Neural cell (in vitro differentiated cells): ENCODE results near the gene WDR12. TPM values are rescaled to one million over a fixed set of nuclear protein-coding genes. Genes with fewer than 3 reads are reported as not detected.

ENCODE experiments used
- H2AFZ ChIP-seq: fragments of 200-600, 300-800 bp; sonication (generic), shearing (Covaris generic); 2 replicates; pipeline ENCODE4 v1.6.0; 2014; ENCODE audit warnings: low read depth, mild to moderate bottlenecking, antibody characterized with exemption, low read length, moderate library complexity
- H3F3A ChIP-seq: fragments of 200-600 bp; shearing (Covaris generic); 2 replicates; pipeline ENCODE4 v1.6.1; 2016; ENCODE audit warnings: mild to moderate bottlenecking, moderate library complexity, mixed read lengths, antibody characterized with exemption, low read length; ENCODE audit not compliant: insufficient read depth, poor library complexity, severe bottlenecking
- H3K27ac ChIP-seq: fragments of 200-600, 300-800 bp; sonication (generic), shearing (Covaris generic); 2 replicates; pipeline ENCODE4 v1.5.1; 2014; ENCODE audit warnings: mild to moderate bottlenecking, low read length, moderate library complexity
- H3K27me3 ChIP-seq: fragments of 300-800, 200-600 bp; sonication (generic), shearing (Covaris generic); 2 replicates; pipeline ENCODE4 v1.6.0; 2014; ENCODE audit warnings: mild to moderate bottlenecking, low read depth, low read length, moderate library complexity; ENCODE audit not compliant: insufficient read depth
- H3K36me3 ChIP-seq: fragments of 300-800, 200-600 bp; sonication (generic), shearing (Covaris generic); 2 replicates; pipeline ENCODE4 v1.5.1; 2014; ENCODE audit warnings: mild to moderate bottlenecking, antibody characterized with exemption, low read length, moderate library complexity; ENCODE audit not compliant: insufficient read depth
- H3K4me2 ChIP-seq: fragments of 300-800, 200-600 bp; sonication (generic), shearing (Covaris generic); 2 replicates; pipeline ENCODE4 v1.6.0; 2014; ENCODE audit warnings: mild to moderate bottlenecking, low read length
- H3K4me3 ChIP-seq: fragments of 300-800, 200-600 bp; sonication (generic), shearing (Covaris generic); 2 replicates; pipeline ENCODE4 v1.5.1; 2014; ENCODE audit warnings: mild to moderate bottlenecking, low read length, moderate library complexity
- H3K79me2 ChIP-seq: fragments of 200-600 bp; shearing (Covaris generic); replicated peaks from 2 replicates; pipeline ENCODE4 v1.6.0; 2014; ENCODE audit warnings: mild to moderate bottlenecking, low read length, moderate library complexity; ENCODE audit not compliant: insufficient read depth
- H3K9ac ChIP-seq: fragments of 300-800, 200-600 bp; sonication (generic), shearing (Covaris generic); 2 replicates; pipeline ENCODE4 v1.6.1; 2016; ENCODE audit warnings: mild to moderate bottlenecking, low read length, mixed read lengths
- H3K9me2 ChIP-seq: fragments of 200-600 bp; shearing (Covaris generic); 2 replicates; pipeline ENCODE4 v1.6.1; 2016; ENCODE audit warnings: mild to moderate bottlenecking, low read length, mixed read lengths; ENCODE audit not compliant: insufficient read depth
- H3K9me3 ChIP-seq: fragments of 200-600, 300-800 bp; sonication (generic), shearing (Covaris generic); 2 replicates; pipeline ENCODE4 v1.6.1; 2016; ENCODE audit warnings: mild to moderate bottlenecking, mixed run types, low read length, moderate library complexity, mixed read lengths
- H4K20me1 ChIP-seq: fragments of 200-600 bp; shearing (Covaris generic); 2 replicates; pipeline ENCODE4 v1.6.1; 2016; ENCODE audit warnings: mild to moderate bottlenecking, mixed run types; ENCODE audit not compliant: insufficient read depth
- EZH2 ChIP-seq: fragments of 200-600, 300-800 bp; shearing (Covaris generic), sonication (generic); IDR thresholded peaks from 2 replicates; pipeline ENCODE4 v1.6.1; 2014; ENCODE audit warnings: antibody characterized with exemption, low read length, borderline replicate concordance, mild to moderate bottlenecking; ENCODE audit not compliant: insufficient read depth, poor library complexity, severe bottlenecking
- MXI1 ChIP-seq: fragments of 450-650 bp; conservative IDR thresholded peaks from 2 replicates; pipeline ENCODE4 v1.6.1; 2014; ENCODE audit warnings: antibody characterized with exemption, mild to moderate bottlenecking; ENCODE audit not compliant: poor library complexity, severe bottlenecking
- POLR2AphosphoS5 ChIP-seq: IDR thresholded peaks from 2 replicates; pipeline ENCODE4 v1.6.1; 2012
- RAD21 ChIP-seq: fragments of 450-650 bp; conservative IDR thresholded peaks from 2 replicates; pipeline ENCODE4 v1.6.1; 2014; ENCODE audit warnings: antibody characterized with exemption, mild to moderate bottlenecking, moderate library complexity
- REST ChIP-seq: IDR thresholded peaks from 2 replicates; pipeline ENCODE4 v1.6.1; 2012; ENCODE audit warnings: borderline replicate concordance
- SMC3 ChIP-seq: fragments of 450-650 bp; conservative IDR thresholded peaks from 2 replicates; pipeline ENCODE4 v1.6.1; 2014; ENCODE audit warnings: antibody characterized with exemption, mild to moderate bottlenecking, moderate library complexity; ENCODE audit not compliant: poor library complexity
- TAF1 ChIP-seq: IDR thresholded peaks from 2 replicates; pipeline ENCODE4 v1.6.1; 2012; ENCODE audit warnings: low read depth
- polyA plus RNA-seq: library from polyadenylated mRNA; depleted of rRNA; stranded (reverse); fragments of >200 nt; gene quantifications from 2 replicates; pipeline ENCODE4 v1.2.3, GENCODE V29; 2014
- TF ChIP-seq, protein P1 (sequence below): fragments of 450-650 bp; IDR thresholded peaks from 2 replicates; pipeline ENCODE4 v1.5.1; 2014; ENCODE audit warnings: antibody characterized with exemption, mild to moderate bottlenecking, moderate library complexity; ENCODE audit not compliant: poor library complexity, severe bottlenecking

The WDR12 gene
- polyA plus RNA-seq, 1 donor from 2014 or later: 26.8 TPM

- no peak overlapping the region for H3K27ac ChIP-seq
- no peak overlapping the region for H2AFZ ChIP-seq
- no peak overlapping the region for H3K4me3 ChIP-seq
- no peaks in the 10 kb centered on the region for H3K79me2 ChIP-seq
- H3K36me3 ChIP-seq: no peaks in the 10 kb centered on the region
- no peaks in the 10 kb centered on the region for H3K9me2 ChIP-seq
- no peaks in the 10 kb centered on the region for H4K20me1 ChIP-seq
- H3K27me3 ChIP-seq: no peaks in the 10 kb centered on the region
- no peak overlapping the region for H3K4me2 ChIP-seq
- no peaks in the 10 kb centered on the region for H3F3A ChIP-seq
- no peaks in the 10 kb centered on the region for H3K9me3 ChIP-seq
- TF ChIP-seq POLR2AphosphoS5 (no peak), REST (no peak), EZH2 (no peak), MXI1 (no peak), SMC3 (no peak), RAD21 (no peak), TAF1 (no peak)
- TF ChIP-seq, protein P1, sequence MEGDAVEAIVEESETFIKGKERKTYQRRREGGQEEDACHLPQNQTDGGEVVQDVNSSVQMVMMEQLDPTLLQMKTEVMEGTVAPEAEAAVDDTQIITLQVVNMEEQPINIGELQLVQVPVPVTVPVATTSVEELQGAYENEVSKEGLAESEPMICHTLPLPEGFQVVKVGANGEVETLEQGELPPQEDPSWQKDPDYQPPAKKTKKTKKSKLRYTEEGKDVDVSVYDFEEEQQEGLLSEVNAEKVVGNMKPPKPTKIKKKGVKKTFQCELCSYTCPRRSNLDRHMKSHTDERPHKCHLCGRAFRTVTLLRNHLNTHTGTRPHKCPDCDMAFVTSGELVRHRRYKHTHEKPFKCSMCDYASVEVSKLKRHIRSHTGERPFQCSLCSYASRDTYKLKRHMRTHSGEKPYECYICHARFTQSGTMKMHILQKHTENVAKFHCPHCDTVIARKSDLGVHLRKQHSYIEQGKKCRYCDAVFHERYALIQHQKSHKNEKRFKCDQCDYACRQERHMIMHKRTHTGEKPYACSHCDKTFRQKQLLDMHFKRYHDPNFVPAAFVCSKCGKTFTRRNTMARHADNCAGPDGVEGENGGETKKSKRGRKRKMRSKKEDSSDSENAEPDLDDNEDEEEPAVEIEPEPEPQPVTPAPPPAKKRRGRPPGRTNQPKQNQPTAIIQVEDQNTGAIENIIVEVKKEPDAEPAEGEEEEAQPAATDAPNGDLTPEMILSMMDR: no peak
- no peak overlapping the region for H3K9ac ChIP-seq
Measured at GRCh38 chr2:202847693-202848524, 63.6 kb downstream of the WDR12 start.

DNA sequence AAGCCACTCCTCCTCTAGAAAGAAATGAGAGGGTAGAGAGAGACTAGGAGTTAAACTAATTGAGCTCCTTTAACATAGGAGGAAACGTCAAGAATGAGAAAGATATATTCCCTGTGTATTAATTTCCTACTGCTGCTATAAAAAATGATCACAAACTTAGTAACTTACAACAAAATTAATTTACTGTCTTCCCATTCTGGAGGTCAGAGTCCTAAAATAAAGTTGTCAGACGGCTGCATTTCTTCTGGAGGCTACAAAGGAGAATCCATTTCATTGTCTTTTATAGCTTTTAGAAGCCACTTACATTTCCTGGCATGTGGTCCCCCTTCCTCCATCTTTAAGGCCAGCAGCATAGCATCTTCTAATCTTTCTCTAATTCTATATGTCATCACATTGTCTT lies 66.8 kb downstream of the WDR12 start:
- Histone ChIP-seq H3K27me3 (no peaks in the 10 kb centered on the region), H3K4me2 (no peak overlapping the region), H3K9me2 (no peaks in the 10 kb centered on the region), H3F3A (no peaks in the 10 kb centered on the region), H2AFZ (no peak overlapping the region), H3K9me3 (peaks cover 7% of the 10 kb centered on the region), H4K20me1 (no peaks in the 10 kb centered on the region), H3K79me2 (no peaks in the 10 kb centered on the region), H3K4me3 (no peak overlapping the region), H3K27ac (no peak overlapping the region), H3K36me3 (no peaks in the 10 kb centered on the region), H3K9ac (no peak overlapping the region)
- TF ChIP-seq, protein P1: no peak
- TF ChIP-seq EZH2: no peak
- no peak for TF ChIP-seq RAD21
- TF ChIP-seq MXI1: no peak
- TF ChIP-seq POLR2AphosphoS5: no peak
